ENCODE data around the gene EHBP1L1. TPM values are rescaled to one million over a fixed set of nuclear protein-coding genes. Genes with fewer than 3 reads are reported as not detected.

Gene EHBP1L1
- total RNA-seq = 168 and 178 TPM in 2 replicates

DNA sequence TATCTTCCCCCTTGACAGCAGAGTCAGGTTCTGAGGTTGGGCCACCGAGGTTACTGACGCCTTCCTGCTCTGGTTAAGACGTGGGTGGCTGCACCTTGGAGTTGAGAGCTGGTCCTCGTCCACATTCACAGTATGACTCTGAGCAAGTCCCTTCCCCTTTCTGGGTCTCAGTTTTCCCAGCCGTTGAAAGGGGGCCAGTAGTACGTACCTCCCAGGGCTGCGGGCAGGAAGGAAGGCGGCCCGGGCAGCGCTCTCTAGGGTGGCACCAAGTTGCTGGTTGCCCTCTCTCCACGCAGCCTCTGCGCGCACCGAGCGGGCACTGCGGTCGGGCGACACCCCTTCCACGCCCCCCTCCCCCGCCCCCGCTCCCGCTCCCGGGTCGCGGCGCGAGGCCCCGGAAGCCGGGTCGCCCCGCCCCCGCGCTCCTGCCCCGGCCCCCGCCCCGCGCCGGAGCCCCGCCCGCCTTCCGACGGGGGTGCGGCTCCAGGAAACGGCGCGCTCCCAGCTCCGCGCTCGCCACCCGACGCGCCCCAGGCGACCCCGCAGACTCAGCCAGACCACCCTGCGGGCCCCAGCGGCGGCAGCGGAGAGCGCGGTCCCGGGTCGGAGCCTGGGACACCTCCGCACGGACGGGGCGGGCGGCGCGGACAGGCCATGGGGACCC is at the start of gene EHBP1L1:
Gene EHBP1L1 (plus strand): TSS at position 486 of the 664 bp plus-strand sequence. CDS start 250 bp downstream, outside the sequence.
- Mint-ChIP-seq H3K9me3 (no peaks in the 10 kb centered on the region), H3K27me3 (ENCODE audit: insufficient read depth) (no peaks in the 10 kb centered on the region), H3K27ac (peak within 1 kb of the TSS; percentile 88), H3K36me3 (ENCODE audit: low read depth) (peaks cover 26% of the 10 kb centered on the region), H3K4me1 (ENCODE audit: low read depth) (peaks cover 48% of the 10 kb centered on the region), H3K4me3 (peak within 1 kb of the TSS; percentile 92)
- DNase-seq (ENCODE audit: low spot score) = peak; percentile 76
- intact Hi-C loops (cut with micrococcal nuclease) = loop anchor here (1.0 to 5.0 kb wide), 6 partner anchors 13 to 242 kb away; partner anchors contain the start of genes PCNX3, SIPA1 and SLC25A45

DNA sequence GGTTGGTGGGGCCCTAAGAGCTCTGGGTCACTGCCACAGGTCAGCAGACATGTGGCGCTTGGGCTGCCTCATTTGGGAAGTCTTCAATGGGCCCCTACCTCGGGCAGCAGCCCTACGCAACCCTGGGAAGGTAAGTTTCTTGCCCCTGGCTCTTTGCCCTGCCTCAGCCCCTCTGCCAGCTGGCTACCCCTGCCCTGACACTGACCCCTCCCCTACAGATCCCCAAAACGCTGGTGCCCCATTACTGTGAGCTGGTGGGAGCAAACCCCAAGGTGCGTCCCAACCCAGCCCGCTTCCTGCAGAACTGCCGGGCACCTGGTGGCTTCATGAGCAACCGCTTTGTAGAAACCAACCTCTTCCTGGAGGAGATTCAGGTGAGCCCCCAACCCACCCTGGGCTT is 49.1 kb upstream of the EHBP1L1 start:
- no peaks in the 10 kb centered on the region for H3K27me3 Mint-ChIP-seq (ENCODE audit: insufficient read depth)
- H3K27ac Mint-ChIP-seq = no peak overlapping the region
- H3K4me3 Mint-ChIP-seq = peak overlapping the region; percentile 89
- no peaks in the 10 kb centered on the region for H3K9me3 Mint-ChIP-seq
- peaks cover 46% of the 10 kb centered on the region for H3K4me1 Mint-ChIP-seq (ENCODE audit: low read depth)
- DNase-seq (ENCODE audit: low spot score) = no peak
- H3K36me3 Mint-ChIP-seq (ENCODE audit: low read depth) = peaks cover 30% of the 10 kb centered on the region
- intact Hi-C loops (cut with micrococcal nuclease) = no loop called here

DNA sequence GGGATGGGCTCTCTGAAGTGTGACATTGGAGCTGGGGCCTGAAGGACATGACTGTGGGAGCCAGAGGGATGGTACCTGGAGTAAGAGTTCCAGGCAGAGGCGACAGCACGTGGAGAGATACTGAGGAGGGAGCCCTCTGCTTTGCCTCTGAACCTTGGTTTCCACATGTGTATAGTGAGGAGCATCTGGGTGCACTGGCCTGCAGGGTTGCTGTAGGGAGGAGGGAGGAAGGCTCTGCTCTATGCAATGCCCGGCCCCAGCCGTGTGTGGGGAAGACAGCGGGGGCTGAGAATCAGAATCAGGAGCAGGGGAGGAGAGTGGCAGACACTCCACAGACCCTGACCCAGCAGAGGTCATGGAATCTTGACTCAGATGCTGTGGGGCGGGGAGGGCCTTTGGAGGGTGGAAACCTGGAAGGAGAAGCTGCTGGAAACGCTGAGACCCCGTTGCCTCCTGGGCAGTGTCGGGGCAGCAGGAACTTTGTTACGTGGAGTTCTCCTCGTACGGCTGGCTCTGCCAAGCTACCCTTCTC is 47.0 kb upstream of the EHBP1L1 start:
- peaks cover 33% of the 10 kb centered on the region for H3K36me3 Mint-ChIP-seq (ENCODE audit: low read depth)
- DNase-seq (ENCODE audit: low spot score) = no peak
- peaks cover 25% of the 10 kb centered on the region for H3K4me1 Mint-ChIP-seq (ENCODE audit: low read depth)
- H3K27ac Mint-ChIP-seq = no peak overlapping the region
- no peaks in the 10 kb centered on the region for H3K27me3 Mint-ChIP-seq (ENCODE audit: insufficient read depth)
- H3K4me3 Mint-ChIP-seq = no peak overlapping the region
- intact Hi-C loops (cut with micrococcal nuclease) = no loop called here
- no peaks in the 10 kb centered on the region for H3K9me3 Mint-ChIP-seq

DNA sequence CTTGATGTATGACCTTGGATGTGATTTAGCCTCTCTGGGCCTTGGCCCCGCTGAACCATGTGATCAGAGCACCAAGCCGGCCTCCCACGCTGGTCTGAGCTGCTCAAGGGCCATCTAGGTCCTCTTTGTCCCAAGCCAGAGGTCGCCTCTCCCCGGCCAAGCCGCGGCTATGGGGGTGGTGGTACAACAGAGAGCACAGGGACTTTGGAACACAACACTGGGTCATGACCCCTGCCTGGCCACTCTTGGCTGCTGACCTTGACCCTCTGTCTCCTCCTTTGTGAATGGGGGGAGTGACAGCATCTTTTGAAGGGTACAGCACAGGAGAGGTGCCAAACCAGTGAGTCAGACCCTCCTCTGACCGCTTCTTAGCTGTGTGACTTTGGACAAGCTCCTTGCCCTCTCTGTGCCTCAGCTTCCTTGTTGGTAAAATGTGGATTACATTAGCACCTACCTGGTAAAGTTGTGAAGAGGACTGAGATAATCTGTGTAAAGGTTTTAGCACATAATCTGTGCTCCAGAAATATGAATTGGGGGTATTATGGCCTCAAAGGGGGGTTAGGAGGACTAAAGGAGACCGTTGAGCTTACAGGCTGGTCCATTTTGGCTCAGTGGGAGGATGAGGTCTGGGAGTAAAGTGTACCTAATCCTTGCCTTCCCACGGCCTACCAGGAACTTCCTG is 46.2 kb upstream of the EHBP1L1 start:
- intact Hi-C loops (cut with micrococcal nuclease) = no loop called here
- no peaks in the 10 kb centered on the region for H3K27me3 Mint-ChIP-seq (ENCODE audit: insufficient read depth)
- DNase-seq (ENCODE audit: low spot score) = no peak

DNA sequence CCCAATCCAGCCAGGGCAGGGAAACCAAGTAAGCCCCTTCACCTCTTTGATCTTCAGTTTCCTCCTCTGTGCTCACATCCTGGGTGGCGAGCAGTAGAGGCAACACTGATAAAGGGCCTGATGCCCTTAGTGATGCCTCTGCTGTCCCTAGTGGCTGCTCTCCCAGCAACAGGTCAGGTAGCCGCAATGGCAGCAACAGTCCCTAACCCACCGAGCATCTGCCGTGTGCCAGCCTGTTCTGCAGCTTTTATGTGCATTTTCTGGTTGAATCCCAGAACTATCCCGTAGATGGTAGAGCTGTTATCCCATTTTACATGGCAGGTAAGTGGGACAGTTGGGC is 45.7 kb upstream of the EHBP1L1 start:
- peaks cover 38% of the 10 kb centered on the region for H3K36me3 Mint-ChIP-seq (ENCODE audit: low read depth)
- peaks cover 18% of the 10 kb centered on the region for H3K4me1 Mint-ChIP-seq (ENCODE audit: low read depth)
- no peaks in the 10 kb centered on the region for H3K9me3 Mint-ChIP-seq
- DNase-seq (ENCODE audit: low spot score) = no peak
- H3K27me3 Mint-ChIP-seq (ENCODE audit: insufficient read depth) = no peaks in the 10 kb centered on the region
- intact Hi-C loops (cut with micrococcal nuclease) = no loop called here
- no peak overlapping the region for H3K4me3 Mint-ChIP-seq
- H3K27ac Mint-ChIP-seq = no peak overlapping the region

More for the DNA sequence above, 46.2 kb upstream of the EHBP1L1 start:
- peaks cover 18% of the 10 kb centered on the region for H3K4me1 Mint-ChIP-seq (ENCODE audit: low read depth)
- no peak overlapping the region for H3K27ac Mint-ChIP-seq
- H3K36me3 Mint-ChIP-seq (ENCODE audit: low read depth) = peaks cover 36% of the 10 kb centered on the region
- no peaks in the 10 kb centered on the region for H3K9me3 Mint-ChIP-seq
- H3K4me3 Mint-ChIP-seq = no peak overlapping the region

DNA sequence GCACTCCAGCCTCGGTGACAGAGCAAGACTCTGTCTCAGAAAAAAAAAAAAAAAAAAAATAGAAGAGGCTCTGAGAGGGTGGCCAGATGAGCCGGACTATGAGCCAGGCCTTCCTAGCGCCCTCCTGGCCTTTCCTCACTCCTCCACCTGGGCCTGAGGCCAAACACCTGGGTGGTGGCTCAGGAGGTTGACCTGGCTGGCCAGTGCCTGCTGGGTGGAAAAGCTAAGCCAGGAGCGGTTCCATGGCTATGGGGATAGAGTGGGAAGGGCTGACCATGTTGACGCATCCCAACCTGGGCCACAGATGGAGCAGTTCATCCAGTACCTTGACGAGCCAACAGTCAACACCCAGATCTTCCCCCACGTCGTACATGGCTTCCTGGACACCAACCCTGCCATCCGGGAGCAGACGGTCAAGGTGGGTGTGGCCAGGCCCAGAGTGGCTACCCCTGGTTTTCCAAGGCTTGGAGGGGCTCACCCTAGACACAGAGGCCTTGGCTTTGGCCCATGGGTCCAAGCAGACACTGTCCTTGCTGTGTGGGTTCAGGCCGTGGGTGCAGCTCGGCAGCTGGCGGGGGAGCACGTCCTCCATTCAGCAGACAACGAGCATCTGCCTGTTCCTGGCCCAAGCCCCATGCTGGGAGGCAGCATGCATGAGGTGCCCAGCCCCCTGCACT is 43.3 kb upstream of the EHBP1L1 start:
- peaks cover 35% of the 10 kb centered on the region for H3K36me3 Mint-ChIP-seq (ENCODE audit: low read depth)
- H3K9me3 Mint-ChIP-seq = no peaks in the 10 kb centered on the region
- H3K27ac Mint-ChIP-seq = no peak overlapping the region
- no peak for DNase-seq (ENCODE audit: low spot score)
- no peaks in the 10 kb centered on the region for H3K27me3 Mint-ChIP-seq (ENCODE audit: insufficient read depth)
- no peak overlapping the region for H3K4me3 Mint-ChIP-seq
- intact Hi-C loops (cut with micrococcal nuclease) = no loop called here
- H3K4me1 Mint-ChIP-seq (ENCODE audit: low read depth) = peaks cover 13% of the 10 kb centered on the region

DNA sequence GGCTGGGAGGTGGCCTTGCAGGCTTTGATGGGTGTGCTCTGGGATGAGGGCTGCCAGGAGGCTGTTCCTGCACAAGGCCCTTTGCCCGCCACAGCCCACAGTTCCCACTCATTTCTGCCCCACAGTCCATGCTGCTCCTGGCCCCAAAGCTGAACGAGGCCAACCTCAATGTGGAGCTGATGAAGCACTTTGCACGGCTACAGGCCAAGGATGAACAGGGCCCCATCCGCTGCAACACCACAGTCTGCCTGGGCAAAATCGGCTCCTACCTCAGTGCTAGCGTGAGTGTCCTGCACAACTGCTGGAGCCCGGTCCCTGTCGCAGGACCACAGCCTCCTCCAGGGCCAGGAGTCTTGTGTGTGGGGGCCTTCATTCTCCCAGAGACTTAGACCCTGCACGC is 40.8 kb upstream of the EHBP1L1 start:
- no peaks in the 10 kb centered on the region for H3K9me3 Mint-ChIP-seq
- H3K36me3 Mint-ChIP-seq (ENCODE audit: low read depth) = peaks cover 24% of the 10 kb centered on the region
- no peak overlapping the region for H3K4me3 Mint-ChIP-seq
- H3K4me1 Mint-ChIP-seq (ENCODE audit: low read depth) = peaks cover 2% of the 10 kb centered on the region
- H3K27ac Mint-ChIP-seq = no peak overlapping the region
- intact Hi-C loops (cut with micrococcal nuclease) = no loop called here
- no peak for DNase-seq (ENCODE audit: low spot score)
- no peaks in the 10 kb centered on the region for H3K27me3 Mint-ChIP-seq (ENCODE audit: insufficient read depth)

DNA sequence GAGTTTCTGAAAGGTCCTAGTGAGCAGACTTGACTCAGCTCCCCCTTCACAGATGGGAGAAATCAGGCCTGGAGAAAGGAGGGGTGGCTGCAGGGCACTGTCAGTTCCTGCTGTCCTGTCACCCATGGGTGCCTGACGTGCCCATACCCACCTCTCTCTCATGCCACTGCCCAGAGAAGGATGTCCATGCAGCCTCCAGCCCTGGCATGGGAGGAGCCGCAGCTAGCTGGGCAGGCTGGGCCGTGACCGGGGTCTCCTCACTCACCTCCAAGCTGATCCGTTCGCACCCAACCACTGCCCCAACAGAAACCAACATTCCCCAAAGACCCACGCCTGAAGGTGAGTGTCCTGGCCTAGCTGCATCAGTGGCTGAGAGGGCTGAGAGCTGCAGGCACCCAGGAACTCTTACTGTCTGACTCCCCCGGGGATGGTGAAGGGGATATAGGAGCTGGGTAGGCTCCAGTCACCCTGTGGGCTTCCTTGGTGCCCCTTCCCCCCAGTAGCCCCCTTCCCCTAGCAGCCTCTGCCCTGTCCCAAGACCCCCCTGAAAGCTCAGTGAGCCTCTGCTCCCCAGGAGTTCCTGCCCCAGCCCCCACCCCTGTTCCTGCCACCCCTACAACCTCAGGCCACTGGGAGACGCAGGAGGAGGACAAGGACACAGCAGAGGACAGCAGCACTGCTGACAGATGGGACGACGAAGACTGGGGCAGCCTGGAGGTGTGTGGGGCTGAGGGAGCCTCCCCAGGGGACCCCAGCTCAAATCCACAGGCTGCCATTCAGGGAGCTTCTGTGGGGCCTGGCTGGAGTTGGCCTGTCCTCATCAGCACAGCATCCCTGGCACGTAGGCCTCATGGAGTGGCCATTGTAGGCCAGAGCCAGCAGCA is 39.2 kb upstream of the EHBP1L1 start:
- no peak overlapping the region for H3K27ac Mint-ChIP-seq
- intact Hi-C loops (cut with micrococcal nuclease) = no loop called here
- H3K4me3 Mint-ChIP-seq = no peak overlapping the region
- no peaks in the 10 kb centered on the region for H3K9me3 Mint-ChIP-seq
- H3K36me3 Mint-ChIP-seq (ENCODE audit: low read depth) = peaks cover 13% of the 10 kb centered on the region
- peaks cover 6% of the 10 kb centered on the region for H3K4me1 Mint-ChIP-seq (ENCODE audit: low read depth)
- H3K27me3 Mint-ChIP-seq (ENCODE audit: insufficient read depth) = no peaks in the 10 kb centered on the region
- DNase-seq (ENCODE audit: low spot score) = no peak

DNA sequence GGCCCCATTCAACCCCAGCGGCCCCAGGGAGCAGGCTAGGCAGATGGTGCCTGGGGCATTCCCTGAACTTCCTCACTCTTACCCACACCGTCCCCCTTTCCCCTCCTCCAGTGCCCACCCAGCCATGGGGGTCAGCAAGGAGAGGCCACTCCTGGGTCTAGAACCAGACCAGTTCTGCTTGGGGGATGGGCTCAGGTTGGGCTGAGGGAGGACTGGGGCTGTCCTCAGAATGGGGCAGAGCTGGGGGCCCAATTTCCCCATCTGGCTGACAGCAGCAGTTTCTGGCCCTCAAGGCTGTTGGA is 38.6 kb upstream of the EHBP1L1 start:
- Mint-ChIP-seq H3K4me1 (ENCODE audit: low read depth) (peaks cover 11% of the 10 kb centered on the region), H3K27ac (no peak overlapping the region), H3K4me3 (no peak overlapping the region), H3K9me3 (no peaks in the 10 kb centered on the region), H3K27me3 (ENCODE audit: insufficient read depth) (no peaks in the 10 kb centered on the region), H3K36me3 (ENCODE audit: low read depth) (peaks cover 10% of the 10 kb centered on the region)
- intact Hi-C loops (cut with micrococcal nuclease) = no loop called here
- no peak for DNase-seq (ENCODE audit: low spot score)

DNA sequence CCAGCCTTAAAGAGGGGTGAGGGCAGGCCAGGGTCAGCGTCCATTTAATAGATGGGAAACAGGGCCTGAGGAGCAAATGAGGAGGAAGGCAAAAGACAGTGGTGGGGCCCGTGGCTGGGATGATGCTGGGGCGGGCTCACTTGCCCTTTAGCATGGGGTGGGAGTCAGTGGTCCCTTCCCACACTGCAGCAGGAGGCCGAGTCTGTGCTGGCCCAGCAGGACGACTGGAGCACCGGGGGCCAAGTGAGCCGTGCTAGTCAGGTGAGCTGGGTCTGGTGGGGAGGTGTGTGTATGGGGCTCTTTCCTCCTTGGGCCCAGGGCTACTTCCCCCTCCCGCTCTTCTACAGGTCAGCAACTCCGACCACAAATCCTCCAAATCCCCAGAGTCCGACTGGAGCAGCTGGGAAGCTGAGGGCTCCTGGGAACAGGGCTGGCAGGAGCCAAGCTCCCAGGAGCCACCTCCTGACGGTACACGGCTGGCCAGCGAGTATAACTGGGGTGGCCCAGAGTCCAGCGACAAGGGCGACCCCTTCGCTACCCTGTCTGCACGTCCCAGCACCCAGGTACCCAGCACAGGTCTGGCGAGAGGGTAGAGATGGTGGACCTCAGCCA is 38.1 kb upstream of the EHBP1L1 start:
- intact Hi-C loops (cut with micrococcal nuclease) = no loop called here
- peaks cover 11% of the 10 kb centered on the region for H3K36me3 Mint-ChIP-seq (ENCODE audit: low read depth)
- no peaks in the 10 kb centered on the region for H3K27me3 Mint-ChIP-seq (ENCODE audit: insufficient read depth)
- no peak overlapping the region for H3K27ac Mint-ChIP-seq
- H3K9me3 Mint-ChIP-seq = no peaks in the 10 kb centered on the region
- peaks cover 11% of the 10 kb centered on the region for H3K4me1 Mint-ChIP-seq (ENCODE audit: low read depth)
- peak overlapping the region; percentile 39 for H3K4me3 Mint-ChIP-seq
- DNase-seq (ENCODE audit: low spot score) = no peak

DNA sequence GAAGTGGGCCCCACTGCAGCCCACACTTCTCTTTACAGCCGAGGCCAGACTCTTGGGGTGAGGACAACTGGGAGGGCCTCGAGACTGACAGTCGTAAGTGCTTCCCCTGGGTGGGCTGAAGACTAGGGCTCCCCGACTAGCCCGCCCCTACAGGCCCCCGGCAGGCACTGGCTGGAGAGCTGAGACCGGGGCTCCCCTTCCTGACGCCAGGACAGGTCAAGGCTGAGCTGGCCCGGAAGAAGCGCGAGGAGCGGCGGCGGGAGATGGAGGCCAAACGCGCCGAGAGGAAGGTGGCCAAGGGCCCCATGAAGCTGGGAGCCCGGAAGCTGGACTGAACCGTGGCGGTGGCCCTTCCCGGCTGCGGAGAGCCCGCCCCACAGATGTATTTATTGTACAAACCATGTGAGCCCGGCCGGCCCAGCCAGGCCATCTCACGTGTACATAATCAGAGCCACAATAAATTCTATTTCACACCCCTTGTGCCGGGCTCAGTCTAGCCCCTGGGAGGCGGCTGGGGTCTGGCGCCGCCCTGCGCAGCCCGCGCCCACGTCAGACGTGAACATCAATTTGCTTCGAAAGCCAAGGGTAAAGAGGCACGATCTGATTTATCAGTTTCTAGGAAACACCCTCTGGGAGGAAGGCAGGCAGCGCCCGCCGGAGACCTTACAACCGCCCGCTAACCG is 37.5 kb upstream of the EHBP1L1 start:
- intact Hi-C loops (cut with micrococcal nuclease) = no loop called here
- DNase-seq (ENCODE audit: low spot score) = no peak
- Mint-ChIP-seq H3K36me3 (ENCODE audit: low read depth) (peaks cover 10% of the 10 kb centered on the region), H3K4me3 (peak overlapping the region; percentile 26), H3K4me1 (ENCODE audit: low read depth) (peaks cover 11% of the 10 kb centered on the region), H3K9me3 (no peaks in the 10 kb centered on the region), H3K27ac (no peak overlapping the region), H3K27me3 (ENCODE audit: insufficient read depth) (no peaks in the 10 kb centered on the region)
